Measurements from ENCODE around the gene PTPMT1.

The PTPMT1 gene

GRCh38 chr11:47578524-47579494, 13.4 kb downstream of the PTPMT1 start, which contains the start of the genes KBTBD4 and NDUFS3:
KBTBD4 (minus strand) TSS chr11:47578970; CDS start chr11:47578951, 19 bp downstream.
NDUFS3 (plus strand) TSS chr11:47579074; CDS start chr11:47579092, 18 bp downstream.
- DNase-seq (ENCODE audit: low read depth), result peak; percentile 79

- no peak for DNase-seq (ENCODE audit: low read depth)
These were observed 18.4 kb downstream of the PTPMT1 start for GRCh38 chr11:47583844-47584243.

- no peak for DNase-seq (ENCODE audit: low read depth)
These were observed 20.9 kb downstream of the PTPMT1 start, which contains the start of gene FAM180B for GRCh38 chr11:47586098-47586855. FAM180B (plus strand) TSS chr11:47586678; CDS start chr11:47586769, 91 bp downstream.

GRCh38 chr11:47587039-47587716, 21.8 kb downstream of the PTPMT1 start:
- DNase-seq (ENCODE audit: low read depth), result no peak

GRCh38 chr11:47587723-47588326, 22.4 kb downstream of the PTPMT1 start:
- DNase-seq (ENCODE audit: low read depth), result no peak

GRCh38 chr11:47589118-47589517, 23.7 kb downstream of the PTPMT1 start:
- DNase-seq (ENCODE audit: low read depth), result no peak

- DNase-seq (ENCODE audit: low read depth), result no peak
These were observed 24.2 kb downstream of the PTPMT1 start for GRCh38 chr11:47589584-47589976.

GRCh38 chr11:47589977-47590861, 24.8 kb downstream of the PTPMT1 start:
- no peak for DNase-seq (ENCODE audit: low read depth)

GRCh38 chr11:47591764-47592163, 26.4 kb downstream of the PTPMT1 start:
- DNase-seq (ENCODE audit: low read depth), result no peak

- DNase-seq (ENCODE audit: low read depth), result no peak
These were observed 26.9 kb downstream of the PTPMT1 start for GRCh38 chr11:47592251-47592650.

GRCh38 chr11:47592970-47593369, 27.6 kb downstream of the PTPMT1 start:
- no peak for DNase-seq (ENCODE audit: low read depth)

- DNase-seq (ENCODE audit: low read depth), result no peak
These were observed 28.1 kb downstream of the PTPMT1 start for GRCh38 chr11:47593492-47593933.

- no peak for DNase-seq (ENCODE audit: low read depth)
These were observed 28.8 kb downstream of the PTPMT1 start, which contains the start of gene C1QTNF4 for GRCh38 chr11:47593934-47594855. C1QTNF4 (minus strand) TSS chr11:47594411; CDS start chr11:47590810, 3,601 bp downstream.

GRCh38 chr11:47595029-47595428, 29.6 kb downstream of the PTPMT1 start:
- DNase-seq (ENCODE audit: low read depth), result no peak

GRCh38 chr11:47595967-47596366, 30.6 kb downstream of the PTPMT1 start:
- no peak for DNase-seq (ENCODE audit: low read depth)

GRCh38 chr11:47599902-47600301, 34.5 kb downstream of the PTPMT1 start:
- DNase-seq (ENCODE audit: low read depth), result no peak

- no peak for DNase-seq (ENCODE audit: low read depth)
These were observed 37.9 kb downstream of the PTPMT1 start for GRCh38 chr11:47603295-47603694.

- DNase-seq (ENCODE audit: low read depth), result no peak
These were observed 40.5 kb downstream of the PTPMT1 start for GRCh38 chr11:47605921-47606320.

GRCh38 chr11:47606731-47607130, 41.3 kb downstream of the PTPMT1 start:
- DNase-seq (ENCODE audit: low read depth), result no peak
